GM19099 (cell line): ENCODE measurements around the gene PCDHA6.
"Not testable (repeated sequence)": the region's sequence is repeated elsewhere in the genome, so short reads cannot be mapped to it uniquely, and the experiment has no call there.

Experiments
- POLR2A ChIP-seq: IDR thresholded peaks from 3 replicates; pipeline ENCODE4 v1.6.1; 2011; ENCODE audit warnings: low read depth; ENCODE audit not compliant: insufficient read length; ENCODE audit errors: extremely low read depth

Gene PCDHA6

DNA sequence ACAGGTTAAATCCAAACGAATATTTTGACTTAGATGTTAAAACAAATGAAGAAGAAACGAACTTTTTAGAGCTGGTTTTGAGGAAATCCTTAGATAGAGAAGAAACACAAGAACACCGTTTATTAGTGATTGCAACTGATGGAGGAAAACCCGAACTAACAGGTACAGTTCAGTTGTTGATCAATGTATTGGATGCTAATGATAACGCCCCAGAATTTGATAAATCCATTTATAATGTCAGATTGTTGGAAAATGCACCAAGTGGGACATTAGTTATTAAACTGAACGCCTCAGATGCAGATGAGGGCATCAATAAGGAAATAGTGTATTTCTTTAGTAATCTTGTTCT lies 5.5 kb upstream of the PCDHA6 start:
- TF ChIP-seq POLR2A, result no peak

DNA sequence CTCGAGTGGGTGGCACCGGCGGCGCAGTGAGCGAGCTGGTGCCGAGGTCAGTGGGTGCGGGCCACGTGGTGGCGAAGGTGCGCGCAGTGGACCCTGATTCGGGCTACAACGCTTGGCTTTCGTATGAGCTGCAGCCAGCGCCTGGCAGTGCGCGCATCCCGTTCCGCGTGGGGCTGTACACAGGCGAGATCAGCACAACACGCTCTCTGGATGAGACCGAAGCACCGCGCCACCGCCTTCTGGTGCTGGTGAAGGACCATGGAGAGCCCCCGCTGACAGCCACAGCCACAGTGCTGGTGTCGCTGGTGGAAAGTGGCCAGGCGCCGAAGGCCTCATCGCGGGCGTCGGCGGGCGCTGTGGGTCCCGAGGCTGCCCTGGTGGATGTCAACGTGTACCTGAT lies 4.3 kb upstream of the PCDHA6 start:
- no peak for TF ChIP-seq POLR2A

DNA sequence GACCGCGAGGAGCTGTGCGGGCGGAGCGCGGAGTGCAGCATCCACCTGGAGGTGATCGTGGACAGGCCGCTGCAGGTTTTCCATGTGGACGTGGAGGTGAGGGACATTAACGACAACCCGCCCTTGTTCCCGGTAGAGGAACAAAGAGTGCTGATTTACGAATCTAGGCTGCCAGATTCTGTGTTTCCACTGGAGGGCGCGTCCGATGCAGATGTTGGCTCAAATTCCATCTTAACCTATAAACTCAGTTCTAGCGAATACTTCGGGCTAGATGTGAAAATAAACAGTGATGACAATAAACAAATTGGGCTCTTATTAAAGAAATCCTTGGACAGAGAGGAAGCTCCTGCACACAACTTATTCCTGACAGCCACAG lies 590 bp downstream of the PCDHA6 start:
- no peak for TF ChIP-seq POLR2A

DNA sequence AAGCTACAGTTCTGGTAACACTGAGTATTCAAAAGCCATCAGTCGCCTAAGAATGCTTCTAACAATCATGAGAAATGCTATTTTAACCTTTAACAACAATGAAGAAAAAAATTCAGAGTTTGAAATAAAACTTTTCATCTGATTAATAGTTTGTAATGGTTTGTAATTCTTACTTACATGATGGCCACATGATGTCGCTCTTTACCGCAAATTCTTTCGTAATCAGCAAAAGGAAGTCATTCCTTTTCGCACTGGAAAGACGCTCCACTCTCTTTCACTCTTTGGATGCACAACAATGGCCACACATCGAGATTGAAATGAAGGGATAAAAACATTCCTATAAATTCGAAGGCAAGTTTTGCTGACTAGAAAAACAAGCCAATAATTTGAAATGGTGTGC lies 6.2 kb downstream of the PCDHA6 start, which contains the start of gene PCDHA7:
TSS of gene PCDHA7 (plus strand) at position 277 of the 400 bp plus-strand sequence. CDS start at position 392, 115 bp downstream.
- TF ChIP-seq POLR2A, result no peak

DNA sequence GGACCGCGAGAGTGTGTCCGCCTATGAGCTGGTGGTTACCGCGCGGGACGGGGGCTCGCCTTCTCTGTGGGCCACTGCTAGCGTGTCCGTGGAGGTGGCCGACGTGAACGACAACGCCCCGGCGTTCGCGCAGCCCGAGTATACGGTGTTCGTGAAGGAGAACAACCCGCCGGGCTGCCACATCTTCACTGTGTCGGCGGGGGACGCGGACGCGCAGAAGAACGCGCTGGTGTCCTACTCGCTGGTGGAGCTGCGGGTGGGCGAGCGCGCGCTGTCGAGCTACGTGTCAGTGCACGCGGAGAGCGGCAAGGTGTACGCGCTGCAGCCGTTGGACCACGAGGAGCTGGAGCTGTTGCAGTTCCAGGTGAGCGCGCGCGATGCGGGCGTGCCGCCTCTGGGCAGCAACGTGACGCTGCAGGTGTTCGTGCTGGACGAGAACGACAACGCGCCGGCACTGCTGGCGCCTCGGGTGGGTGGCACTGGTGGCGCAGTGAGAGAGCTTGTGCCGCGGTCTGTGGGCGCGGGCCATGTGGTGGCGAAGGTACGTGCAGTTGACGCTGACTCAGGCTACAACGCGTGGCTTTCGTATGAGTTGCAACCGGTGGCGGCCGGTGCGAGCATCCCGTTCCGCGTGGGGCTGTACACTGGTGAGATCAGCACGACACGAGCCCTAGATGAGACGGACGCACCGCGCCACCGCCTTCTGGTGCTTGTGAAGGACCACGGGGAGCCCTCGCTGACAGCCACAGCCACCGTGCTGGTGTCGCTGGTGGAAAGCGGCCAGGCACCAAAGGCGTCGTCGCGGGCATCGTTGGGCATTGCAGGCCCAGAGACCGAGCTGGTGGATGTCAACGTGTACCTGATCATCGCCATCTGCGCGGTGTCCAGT lies 8.1 kb downstream of the PCDHA6 start:
- TF ChIP-seq POLR2A, result no peak

DNA sequence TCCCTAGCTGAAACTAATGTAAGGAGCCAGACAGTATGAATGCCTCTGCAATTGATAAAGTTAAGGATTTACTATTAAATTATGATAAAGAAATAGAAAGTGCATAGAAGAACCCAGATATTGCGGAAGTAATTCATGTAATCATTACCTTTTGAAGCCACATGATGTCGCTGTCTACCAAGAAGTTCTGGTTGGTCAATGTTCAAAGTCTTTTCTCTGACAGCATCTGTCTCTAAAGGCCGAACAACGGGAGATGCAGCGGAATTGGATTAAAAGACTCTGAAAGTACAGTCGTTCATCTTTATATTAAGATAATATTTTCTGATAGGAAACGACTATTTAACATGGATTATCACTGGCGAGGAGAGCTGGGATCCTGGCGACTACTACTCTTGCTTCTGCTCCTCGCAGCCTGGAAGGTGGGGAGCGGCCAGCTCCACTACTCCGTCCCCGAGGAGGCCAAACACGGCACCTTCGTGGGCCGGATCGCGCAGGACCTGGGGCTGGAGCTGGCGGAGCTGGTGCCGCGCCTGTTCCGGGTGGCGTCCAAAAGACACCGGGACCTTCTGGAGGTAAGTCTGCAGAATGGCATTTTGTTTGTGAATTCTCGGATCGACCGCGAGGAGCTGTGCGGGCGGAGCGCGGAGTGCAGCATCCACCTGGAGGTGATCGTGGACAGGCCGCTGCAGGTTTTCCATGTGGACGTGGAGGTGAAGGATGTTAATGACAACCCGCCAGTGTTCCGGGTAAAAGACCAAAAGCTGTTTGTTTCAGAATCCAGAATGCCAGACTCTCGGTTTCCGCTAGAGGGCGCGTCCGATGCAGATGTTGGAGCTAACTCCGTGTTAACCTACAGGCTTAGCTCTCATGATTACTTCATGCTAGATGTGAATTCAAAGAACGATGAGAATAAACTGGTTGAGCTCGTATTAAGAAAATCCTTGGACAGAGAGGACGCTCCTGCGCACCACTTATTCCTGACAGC lies 13.5 kb downstream of the PCDHA6 start, which contains the start of gene PCDHA8:
TSS of gene PCDHA8 (plus strand) at position 210 of the 985 bp plus-strand sequence. CDS start at position 345, 135 bp downstream.
- TF ChIP-seq POLR2A, result no peak

DNA sequence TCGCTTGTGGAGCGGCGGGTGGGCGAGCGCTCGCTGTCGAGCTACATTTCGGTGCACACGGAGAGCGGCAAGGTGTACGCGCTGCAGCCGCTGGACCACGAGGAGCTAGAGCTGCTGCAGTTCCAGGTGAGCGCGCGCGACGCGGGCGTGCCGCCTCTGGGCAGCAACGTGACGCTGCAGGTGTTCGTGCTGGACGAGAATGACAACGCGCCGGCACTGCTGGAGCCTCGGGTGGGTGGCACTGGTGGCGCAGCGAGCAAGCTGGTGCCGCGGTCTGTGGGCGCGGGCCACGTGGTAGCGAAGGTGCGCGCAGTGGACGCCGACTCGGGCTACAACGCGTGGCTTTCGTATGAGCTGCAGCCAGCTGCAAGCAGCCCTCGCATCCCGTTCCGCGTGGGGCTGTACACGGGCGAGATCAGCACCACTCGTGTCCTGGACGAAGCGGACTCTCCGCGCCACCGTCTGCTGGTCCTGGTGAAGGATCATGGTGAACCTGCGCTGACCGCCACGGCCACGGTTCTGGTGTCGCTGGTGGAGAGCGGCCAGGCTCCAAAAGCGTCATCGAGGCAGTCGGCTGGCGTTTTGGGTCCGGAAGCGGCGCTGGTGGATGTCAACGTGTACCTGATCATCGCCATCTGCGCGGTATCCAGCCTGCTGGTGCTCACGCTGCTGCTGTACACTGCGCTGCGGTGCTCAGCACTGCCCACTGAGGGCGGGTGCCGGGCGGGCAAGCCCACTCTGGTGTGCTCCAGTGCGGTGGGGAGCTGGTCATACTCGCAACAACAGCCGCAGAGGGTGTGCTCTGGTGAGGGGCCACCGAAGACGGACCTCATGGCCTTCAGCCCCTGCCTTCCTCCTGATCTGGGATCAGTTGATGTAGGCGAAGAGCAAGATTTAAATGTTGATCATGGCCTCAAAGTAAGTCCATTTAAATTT lies 15.3 kb downstream of the PCDHA6 start:
- no peak for TF ChIP-seq POLR2A

DNA sequence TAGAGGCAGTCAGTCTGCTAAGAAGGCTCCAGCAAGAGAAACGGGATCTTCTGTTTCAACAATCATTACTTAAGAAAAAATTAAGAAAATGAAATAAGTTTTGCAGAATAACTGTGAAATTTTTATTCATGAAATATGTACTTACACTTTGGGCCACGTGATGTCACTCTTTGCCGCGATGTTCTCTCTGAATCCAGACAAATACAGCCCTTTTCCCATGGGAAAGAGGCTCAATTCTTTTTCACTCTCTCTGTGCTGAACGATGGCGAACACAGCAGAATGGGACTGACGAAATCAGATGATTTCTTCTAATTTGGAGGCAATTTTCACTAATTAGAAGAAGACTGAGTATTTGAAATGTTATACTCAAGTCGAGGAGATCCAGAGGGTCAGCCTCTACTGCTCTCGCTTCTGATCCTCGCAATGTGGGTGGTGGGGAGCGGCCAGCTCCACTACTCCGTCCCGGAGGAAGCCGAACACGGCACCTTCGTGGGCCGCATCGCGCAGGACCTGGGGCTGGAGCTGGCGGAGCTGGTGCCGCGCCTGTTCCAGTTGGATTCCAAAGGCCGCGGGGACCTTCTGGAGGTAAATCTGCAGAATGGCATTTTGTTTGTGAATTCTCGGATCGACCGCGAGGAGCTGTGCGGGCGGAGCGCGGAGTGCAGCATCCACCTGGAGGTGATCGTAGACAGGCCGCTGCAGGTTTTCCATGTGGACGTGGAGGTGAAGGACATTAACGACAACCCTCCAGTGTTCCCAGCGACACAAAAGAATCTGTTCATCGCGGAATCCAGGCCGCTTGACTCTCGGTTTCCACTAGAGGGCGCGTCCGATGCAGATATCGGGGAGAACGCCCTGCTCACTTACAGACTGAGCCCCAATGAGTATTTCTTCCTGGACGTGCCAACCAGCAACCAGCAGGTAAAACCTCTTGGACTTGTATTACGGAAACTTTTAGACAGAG lies 20.7 kb downstream of the PCDHA6 start, which contains the start of gene PCDHA9:
TSS of gene PCDHA9 (plus strand) at position 244 of the 964 bp plus-strand sequence. CDS start at position 358, 114 bp downstream.
- TF ChIP-seq POLR2A, result not testable (repeated sequence)

DNA sequence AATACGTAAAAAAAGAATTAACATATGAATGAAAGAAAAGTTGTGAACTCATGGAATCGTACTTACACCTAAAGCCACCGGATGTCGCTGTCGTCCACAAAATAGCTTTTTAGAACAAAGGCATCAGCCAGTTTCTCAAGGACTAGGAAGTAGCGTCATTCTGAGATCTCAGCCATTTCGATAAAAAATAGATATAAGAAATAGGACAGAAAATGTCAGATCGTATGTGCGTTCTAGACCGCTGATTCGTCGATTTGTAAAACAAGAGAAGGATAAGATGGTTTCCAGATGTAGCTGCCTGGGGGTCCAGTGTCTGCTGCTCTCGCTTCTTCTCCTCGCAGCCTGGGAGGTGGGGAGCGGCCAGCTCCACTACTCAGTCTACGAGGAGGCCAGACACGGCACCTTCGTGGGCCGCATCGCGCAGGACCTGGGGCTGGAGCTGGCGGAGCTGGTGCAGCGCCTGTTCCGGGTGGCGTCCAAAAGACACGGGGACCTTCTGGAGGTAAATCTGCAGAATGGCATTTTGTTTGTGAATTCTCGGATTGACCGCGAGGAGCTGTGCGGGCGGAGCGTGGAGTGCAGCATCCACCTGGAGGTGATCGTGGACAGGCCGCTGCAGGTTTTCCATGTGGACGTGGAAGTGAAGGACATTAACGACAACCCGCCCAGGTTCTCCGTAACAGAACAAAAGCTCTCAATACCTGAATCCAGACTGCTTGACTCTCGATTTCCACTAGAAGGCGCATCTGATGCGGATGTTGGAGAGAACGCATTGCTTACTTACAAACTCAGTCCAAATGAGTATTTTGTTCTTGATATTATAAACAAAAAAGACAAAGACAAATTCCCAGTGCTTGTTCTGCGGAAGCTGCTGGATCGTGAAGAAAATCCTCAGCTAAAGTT lies 28.3 kb downstream of the PCDHA6 start, which contains the start of gene PCDHA10:
TSS of gene PCDHA10 (plus strand) at position 126 of the 903 bp plus-strand sequence. CDS start at position 278, 152 bp downstream.
- TF ChIP-seq POLR2A, result no peak

DNA sequence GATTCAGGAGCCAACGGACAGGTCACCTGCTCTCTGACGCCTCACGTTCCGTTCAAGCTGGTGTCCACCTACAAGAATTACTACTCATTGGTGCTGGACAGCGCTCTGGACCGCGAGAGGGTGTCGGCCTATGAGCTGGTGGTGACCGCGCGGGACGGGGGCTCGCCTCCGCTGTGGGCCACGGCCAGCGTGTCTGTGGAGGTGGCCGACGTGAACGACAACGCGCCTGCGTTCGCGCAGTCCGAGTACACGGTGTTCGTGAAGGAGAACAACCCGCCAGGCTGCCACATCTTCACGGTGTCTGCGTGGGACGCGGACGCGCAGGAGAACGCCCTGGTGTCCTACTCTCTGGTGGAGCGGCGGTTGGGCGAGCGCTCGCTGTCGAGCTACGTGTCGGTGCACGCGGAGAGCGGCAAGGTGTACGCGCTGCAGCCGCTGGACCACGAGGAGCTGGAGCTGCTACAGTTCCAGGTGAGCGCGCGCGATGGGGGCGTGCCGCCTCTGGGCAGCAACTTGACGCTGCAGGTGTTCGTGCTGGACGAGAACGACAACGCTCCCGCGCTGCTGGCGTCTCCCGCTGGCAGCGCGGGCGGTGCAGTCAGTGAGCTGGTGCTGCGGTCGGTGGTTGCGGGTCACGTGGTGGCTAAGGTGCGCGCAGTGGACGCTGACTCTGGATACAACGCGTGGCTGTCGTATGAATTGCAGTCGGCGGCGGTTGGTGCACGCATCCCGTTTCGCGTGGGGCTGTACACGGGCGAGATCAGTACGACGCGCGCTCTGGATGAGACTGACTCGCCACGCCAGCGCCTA lies 29.6 kb downstream of the PCDHA6 start:
- TF ChIP-seq POLR2A, result no peak

DNA sequence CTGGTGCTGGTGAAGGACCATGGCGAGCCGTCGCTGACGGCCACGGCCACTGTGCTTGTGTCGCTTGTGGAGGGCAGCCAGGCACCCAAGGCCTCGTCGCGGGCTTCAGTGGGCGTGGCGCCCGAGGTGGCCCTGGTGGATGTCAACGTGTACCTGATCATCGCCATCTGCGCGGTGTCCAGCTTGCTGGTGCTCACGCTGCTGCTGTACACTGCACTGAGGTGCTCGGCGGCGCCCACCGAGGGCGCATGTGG lies 30.2 kb downstream of the PCDHA6 start:
- TF ChIP-seq POLR2A, result no peak
